Vagina (tissue), 2 donors: ENCODE measurements around the gene STS. TPM values are rescaled to one million over a fixed set of nuclear protein-coding genes. Genes with fewer than 3 reads are reported as not detected.

Source experiments
- DNase-seq, 2 donors: peaks; one replicate each; pipeline ENCODE4 v3.0.0-alpha.2; 2017; ENCODE audit errors: extremely low spot score in 2 of 2
- H3K27ac ChIP-seq: fragments of 200-600 bp; sonication (generic); one replicate; pipeline ENCODE4 v1.5.1; 2019
- H3K27me3 ChIP-seq: fragments of 200-600 bp; sonication (generic); one replicate; pipeline ENCODE4 v1.5.1; 2019
- H3K36me3 ChIP-seq, 2 donors: fragments of 200-600 bp; sonication (generic); one replicate each; pipeline ENCODE4 v1.5.1; 2017 to 2019
- H3K4me1 ChIP-seq: fragments of 200-600 bp; sonication (generic); one replicate; pipeline ENCODE4 v1.5.1; 2019
- H3K4me3 ChIP-seq, 2 donors: fragments of 200-600 bp; sonication (generic); 1 replicate in 1 of 2; 2 replicates in 1 of 2; pipeline ENCODE4 v1.5.1; 2016 to 2019
- H3K9me3 ChIP-seq: fragments of 200-600 bp; sonication (generic); one replicate; pipeline ENCODE4 v1.5.1; 2019
- POLR2A ChIP-seq, 2 donors: fragments of 450-650 bp; IDR thresholded peaks; one replicate each; pipeline ENCODE4 v1.6.1; 2017; ENCODE audit warnings: antibody characterized with exemption in 2 of 2, mild to moderate bottlenecking in 2 of 2, moderate library complexity in 2 of 2
- POLR2AphosphoS5 ChIP-seq, 2 donors: sonication (generic); formaldehyde crosslinking; IDR thresholded peaks; one replicate each; pipeline ENCODE4 v1.9.0; 2017; ENCODE audit warnings: antibody characterized with exemption in 2 of 2, mild to moderate bottlenecking in 2 of 2, low read depth in 1 of 2; ENCODE audit not compliant: insufficient read depth in 1 of 2
- intact Hi-C: fragments of 100-400 bp; cut with DNase I; formaldehyde crosslinking; loops from one replicate; pipeline ENCODE4 v1.15.1; 2023
- total RNA-seq: library from RNA; depleted of rRNA; stranded (reverse); fragments of >200 nt; gene quantifications from one replicate; pipeline ENCODE4 v1.2.3, GENCODE V29; 2016
- TF ChIP-seq, protein P1 (sequence below), 3 experiments: fragments of 450-650 bp in 2 of 3; fragments of 200-600 bp in 1 of 3; sonication (generic) in 1 of 3; IDR thresholded peaks; one replicate each; pipeline ENCODE4 v1.5.1; 2017 to 2019; ENCODE audit warnings: antibody characterized with exemption in 3 of 3, mild to moderate bottlenecking in 2 of 3, moderate library complexity in 2 of 3

Gene STS
- total RNA-seq, 1 donor from 2014 or later: 6.4 TPM

DNA sequence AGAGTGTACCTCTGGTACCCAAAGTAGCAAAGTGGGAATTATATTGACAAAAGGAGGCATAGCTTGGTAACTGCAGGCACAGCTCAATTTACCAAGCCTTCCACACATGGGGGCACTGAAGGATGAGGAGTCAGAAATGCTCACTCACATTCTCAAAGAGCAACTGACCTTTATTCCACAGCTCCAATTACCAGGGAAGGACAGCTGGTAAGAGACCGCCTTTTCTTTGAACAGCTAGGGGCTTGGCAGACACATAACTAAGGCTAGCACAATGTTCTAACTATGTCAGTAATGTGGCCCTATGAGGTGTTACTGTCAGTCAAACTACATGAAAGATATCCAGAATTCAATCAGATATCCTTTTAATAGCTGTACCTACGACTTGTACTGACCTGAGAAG, 20.5 kb upstream of the STS start:
- Histone ChIP-seq H3K4me1 (no peaks in the 10 kb centered on the region), H3K9me3 (no peaks in the 10 kb centered on the region), H3K4me3 (no peak overlapping the region), H3K27ac (no peak overlapping the region), H3K36me3 (peaks cover 0 to 3% of the 10 kb centered on the region in 2 donors), H3K27me3 (no peaks in the 10 kb centered on the region)
- intact Hi-C loops: no loop called here
- DNase-seq: no peak
- TF ChIP-seq POLR2AphosphoS5 (IDR thresholded peaks at IDR 0.05; ENCODE audit: insufficient read depth in 1 of 2, low read depth in 1 of 2) (no peak), POLR2A (IDR thresholded peaks at IDR 0.05) (no peak)
- TF ChIP-seq, protein P1, sequence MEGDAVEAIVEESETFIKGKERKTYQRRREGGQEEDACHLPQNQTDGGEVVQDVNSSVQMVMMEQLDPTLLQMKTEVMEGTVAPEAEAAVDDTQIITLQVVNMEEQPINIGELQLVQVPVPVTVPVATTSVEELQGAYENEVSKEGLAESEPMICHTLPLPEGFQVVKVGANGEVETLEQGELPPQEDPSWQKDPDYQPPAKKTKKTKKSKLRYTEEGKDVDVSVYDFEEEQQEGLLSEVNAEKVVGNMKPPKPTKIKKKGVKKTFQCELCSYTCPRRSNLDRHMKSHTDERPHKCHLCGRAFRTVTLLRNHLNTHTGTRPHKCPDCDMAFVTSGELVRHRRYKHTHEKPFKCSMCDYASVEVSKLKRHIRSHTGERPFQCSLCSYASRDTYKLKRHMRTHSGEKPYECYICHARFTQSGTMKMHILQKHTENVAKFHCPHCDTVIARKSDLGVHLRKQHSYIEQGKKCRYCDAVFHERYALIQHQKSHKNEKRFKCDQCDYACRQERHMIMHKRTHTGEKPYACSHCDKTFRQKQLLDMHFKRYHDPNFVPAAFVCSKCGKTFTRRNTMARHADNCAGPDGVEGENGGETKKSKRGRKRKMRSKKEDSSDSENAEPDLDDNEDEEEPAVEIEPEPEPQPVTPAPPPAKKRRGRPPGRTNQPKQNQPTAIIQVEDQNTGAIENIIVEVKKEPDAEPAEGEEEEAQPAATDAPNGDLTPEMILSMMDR (IDR thresholded peaks at IDR 0.05): no peak

DNA sequence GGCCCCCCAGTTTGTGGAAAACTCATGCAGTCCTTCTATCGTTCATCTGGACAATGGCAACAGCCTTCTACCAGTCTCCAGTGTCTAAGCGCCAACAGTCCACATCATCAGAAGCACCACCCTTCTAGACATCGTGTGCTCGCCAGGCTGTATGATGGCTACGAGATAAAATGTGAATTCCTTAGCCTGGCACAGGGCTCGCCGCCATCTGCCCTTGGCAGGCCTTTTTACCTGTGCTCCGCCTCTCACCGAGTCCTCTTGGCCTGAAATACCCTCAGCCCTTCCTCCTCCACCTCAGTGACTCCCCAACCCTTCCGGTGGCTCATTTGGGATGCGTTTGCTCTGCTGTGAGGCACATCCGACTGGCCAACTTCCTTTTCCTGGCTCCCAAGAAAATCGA, 15.9 kb upstream of the STS start:
- intact Hi-C loops: no loop called here
- H3K4me1 ChIP-seq: peaks cover 14% of the 10 kb centered on the region
- no peak overlapping the region for H3K4me3 ChIP-seq
- DNase-seq: no peak
- TF ChIP-seq POLR2AphosphoS5 (IDR thresholded peaks at IDR 0.05; ENCODE audit: insufficient read depth in 1 of 2, low read depth in 1 of 2): no peak
- TF ChIP-seq, protein P1 (IDR thresholded peaks at IDR 0.05): no peak
- no peak for TF ChIP-seq POLR2A (IDR thresholded peaks at IDR 0.05)
- no peaks in the 10 kb centered on the region for H3K27me3 ChIP-seq
- no peaks in the 10 kb centered on the region for H3K9me3 ChIP-seq
- no peak overlapping the region for H3K27ac ChIP-seq
- H3K36me3 ChIP-seq: no peaks in the 10 kb centered on the region

DNA sequence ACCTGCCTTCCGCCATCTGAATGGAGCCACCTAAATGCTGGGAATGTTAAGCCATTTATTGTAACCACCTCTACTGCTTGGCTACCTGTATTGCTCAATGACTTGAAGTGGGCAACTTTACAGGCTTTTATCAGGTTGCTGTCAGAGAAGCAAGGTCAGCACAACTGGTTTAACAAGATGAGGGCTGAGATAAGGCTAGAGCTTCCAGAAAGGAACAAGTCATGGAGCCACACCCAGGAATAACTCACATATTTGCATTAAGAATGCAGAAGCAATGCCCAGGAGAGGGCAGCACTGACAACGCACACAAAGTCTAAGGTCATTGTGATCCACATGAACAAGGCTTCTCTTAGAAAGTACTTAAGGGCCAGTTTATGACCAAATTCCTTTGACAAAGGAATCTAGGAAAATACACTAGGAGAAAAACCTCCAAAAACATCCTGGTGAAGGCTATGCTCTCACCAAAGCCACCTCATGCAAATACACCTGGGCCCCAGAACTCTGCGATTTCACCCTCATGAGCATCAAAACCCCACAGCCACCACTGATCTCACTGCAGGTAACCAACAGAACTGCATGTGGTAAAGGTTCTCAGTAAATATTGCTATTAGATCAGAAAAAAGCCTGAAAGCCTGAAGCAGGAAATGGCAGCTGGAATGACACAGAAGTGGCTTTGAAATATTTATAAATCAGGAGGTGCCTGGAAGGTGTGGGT, 15.0 kb upstream of the STS start:
- intact Hi-C loops: no loop called here
- no peaks in the 10 kb centered on the region for H3K36me3 ChIP-seq
- peaks cover 14% of the 10 kb centered on the region for H3K4me1 ChIP-seq
- no peak overlapping the region for H3K4me3 ChIP-seq
- no peak overlapping the region for H3K27ac ChIP-seq
- no peaks in the 10 kb centered on the region for H3K9me3 ChIP-seq
- TF ChIP-seq POLR2AphosphoS5 (IDR thresholded peaks at IDR 0.05; ENCODE audit: insufficient read depth in 1 of 2, low read depth in 1 of 2) (peak in 1 of 2 donors; percentile 75), POLR2A (IDR thresholded peaks at IDR 0.05) (no peak)
- TF ChIP-seq, protein P1 (IDR thresholded peaks at IDR 0.05): peak in 2 of 3 experiments; percentile 7 to 9
- DNase-seq: no peak
- H3K27me3 ChIP-seq: no peaks in the 10 kb centered on the region

DNA sequence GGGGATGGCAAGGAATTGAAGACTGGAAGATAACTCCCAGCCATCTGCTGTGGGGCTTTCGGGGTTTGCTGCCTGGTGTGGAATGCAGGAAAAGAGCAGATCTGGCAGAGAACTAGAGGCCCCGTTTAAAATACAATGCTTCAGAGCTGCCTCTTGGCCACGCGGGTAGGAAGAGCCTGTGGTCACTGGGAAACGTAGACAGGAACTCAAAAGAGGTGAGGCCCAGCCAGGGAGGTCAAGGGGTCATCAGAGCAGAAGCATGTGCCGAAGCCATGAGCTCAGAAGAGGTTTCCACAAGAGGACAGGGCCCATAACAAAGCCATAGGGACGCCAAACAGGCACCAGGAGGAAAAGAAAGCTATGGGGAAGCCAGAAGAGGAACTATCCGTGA, 14.5 kb upstream of the STS start:
- Histone ChIP-seq H3K4me3 (no peak overlapping the region), H3K27ac (no peak overlapping the region), H3K4me1 (peaks cover 14% of the 10 kb centered on the region), H3K27me3 (no peaks in the 10 kb centered on the region), H3K36me3 (no peaks in the 10 kb centered on the region), H3K9me3 (no peaks in the 10 kb centered on the region)
- intact Hi-C loops: no loop called here
- no peak for TF ChIP-seq POLR2A (IDR thresholded peaks at IDR 0.05)
- no peak for TF ChIP-seq POLR2AphosphoS5 (IDR thresholded peaks at IDR 0.05; ENCODE audit: insufficient read depth in 1 of 2, low read depth in 1 of 2)
- TF ChIP-seq, protein P1 (IDR thresholded peaks at IDR 0.05): no peak
- no peak for DNase-seq

DNA sequence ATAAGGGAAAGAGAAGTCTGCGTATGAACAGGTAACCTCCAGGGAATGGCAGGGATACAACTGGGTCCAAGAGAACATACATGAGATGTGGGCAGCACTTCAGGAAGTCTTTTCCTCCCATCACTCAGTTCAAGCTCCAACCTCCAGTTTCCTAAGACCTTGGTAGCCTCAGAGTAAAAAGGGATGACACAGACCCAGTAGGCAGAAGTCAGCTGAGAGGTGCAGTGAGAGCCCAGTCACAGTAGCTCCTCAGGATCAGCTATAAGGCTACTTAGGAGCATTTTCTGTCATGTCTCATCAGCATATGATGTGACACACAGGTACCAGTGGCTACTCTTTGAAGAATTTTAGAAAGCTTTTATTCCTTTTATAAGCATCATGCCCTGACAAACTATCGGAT, 12.5 kb upstream of the STS start:
- H3K4me3 ChIP-seq: no peak overlapping the region
- TF ChIP-seq POLR2AphosphoS5 (IDR thresholded peaks at IDR 0.05; ENCODE audit: insufficient read depth in 1 of 2, low read depth in 1 of 2) (no peak), POLR2A (IDR thresholded peaks at IDR 0.05) (no peak)
- TF ChIP-seq, protein P1 (IDR thresholded peaks at IDR 0.05): no peak
- DNase-seq: no peak
- intact Hi-C loops: no loop called here
- H3K27me3 ChIP-seq: no peaks in the 10 kb centered on the region
- no peaks in the 10 kb centered on the region for H3K9me3 ChIP-seq
- H3K36me3 ChIP-seq: no peaks in the 10 kb centered on the region
- H3K4me1 ChIP-seq: peaks cover 14% of the 10 kb centered on the region
- H3K27ac ChIP-seq: no peak overlapping the region
